NCI-H2196 (cell line): ENCODE measurements around the gene PRSS37.

Experiments used
- DNase-seq: peaks from one replicate; lab custom pipeline; 2025; ENCODE audit not compliant: unreplicated experiment; lab: John Stamatoyannopoulos, UW

PRSS37 gene

DNA sequence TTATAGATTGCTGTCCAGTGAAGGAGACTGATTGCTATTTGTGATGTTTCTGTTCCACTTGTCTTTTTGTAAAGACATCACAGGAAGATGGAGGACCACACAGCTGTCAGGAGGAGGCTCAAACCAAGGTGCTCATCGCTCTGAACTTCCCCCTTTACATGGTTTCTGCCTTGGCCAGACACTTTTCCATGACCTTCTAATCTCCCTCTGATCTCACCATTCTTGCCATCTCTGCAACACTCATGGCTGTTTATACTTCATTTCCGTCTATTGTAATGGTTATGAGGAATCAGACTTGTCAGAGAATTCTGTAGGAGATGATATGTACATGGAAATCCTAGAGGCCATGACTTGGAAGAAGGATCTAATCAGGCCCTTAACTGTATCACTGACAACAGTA lies 53.0 kb downstream of the PRSS37 start:
- no peak for DNase-seq
